Common myeloid progenitor, CD34-positive (primary cell): Measurements from ENCODE around the gene FLT4.
"Not testable (repeated sequence)": the region's sequence is repeated elsewhere in the genome, so short reads cannot be mapped to it uniquely, and the experiment has no call there.

Source experiments
- CTCF ChIA-PET: fragments of 350-600 bp; sonication (Branson Sonifier 250); formaldehyde crosslinking; loops from one replicate; lab custom pipeline; 2021; ENCODE audit warnings: antibody characterized with exemption; lab: Charles Lee
- POLR2A ChIA-PET: fragments of 350-600 bp; sonication (Branson Sonifier 250); formaldehyde crosslinking; loops from one replicate; lab custom pipeline; 2021; ENCODE audit warnings: antibody characterized with exemption; lab: Charles Lee
- DNase-seq, 3 donors: peaks; one replicate each; pipeline versions ENCODE4 v3.0.0 to v3.0.0-alpha.2; 2013
- H3K27ac ChIP-seq, 2 experiments: 1 replicate in 1 of 2; 2 replicates in 1 of 2; pipeline ENCODE4 v1.7.0; 2013; ENCODE audit warnings: inconsistent platforms in 2 of 2, low read length in 2 of 2, mild to moderate bottlenecking in 2 of 2, low read depth in 1 of 2, moderate library complexity in 1 of 2; ENCODE audit not compliant: severe bottlenecking in 2 of 2, insufficient read depth in 1 of 2, poor library complexity in 1 of 2
- H3K27me3 ChIP-seq, 5 experiments: replicated peaks in 2 of 5; 1 replicate in 3 of 5; 2 replicates in 2 of 5; pipeline versions ENCODE4 v1.6.1 to v1.7.0; 2013; ENCODE audit warnings: low read length in 4 of 5, mild to moderate bottlenecking in 2 of 5, moderate library complexity in 2 of 5, inconsistent platforms in 1 of 5; ENCODE audit not compliant: insufficient read depth in 5 of 5, control insufficient read depth in 4 of 5
- H3K36me3 ChIP-seq, 4 experiments: 1 replicate in 2 of 4; 2 replicates in 2 of 4; pipeline versions ENCODE4 v1.6.1 to v1.7.0; 2013; ENCODE audit warnings: low read length in 3 of 4, control low read depth in 1 of 4, mild to moderate bottlenecking in 1 of 4; ENCODE audit not compliant: control insufficient read depth in 4 of 4, insufficient read depth in 4 of 4
- H3K4me1 ChIP-seq, 4 experiments: 1 replicate in 3 of 4; 2 replicates in 1 of 4; pipeline versions ENCODE4 v1.6.1 to v1.7.1; 2013; ENCODE audit warnings: low read length in 3 of 4, mild to moderate bottlenecking in 3 of 4, control low read depth in 1 of 4, inconsistent platforms in 1 of 4, moderate library complexity in 1 of 4; ENCODE audit not compliant: control insufficient read depth in 4 of 4, insufficient read depth in 4 of 4; ENCODE audit errors: control extremely low read depth in 1 of 4
- H3K4me3 ChIP-seq, 7 experiments: 1 replicate in 4 of 7; 2 replicates in 3 of 7; pipeline versions ENCODE4 v1.5.1 to v1.7.0; 2013; ENCODE audit warnings: mild to moderate bottlenecking in 7 of 7, low read length in 6 of 7, moderate library complexity in 6 of 7, inconsistent platforms in 2 of 7, low read depth in 2 of 7, control low read depth in 1 of 7; ENCODE audit not compliant: insufficient read depth in 4 of 7, control insufficient read depth in 1 of 7; ENCODE audit errors: extremely low read depth in 1 of 7
- H3K9me3 ChIP-seq, 5 experiments: 1 replicate in 4 of 5; 2 replicates in 1 of 5; pipeline versions ENCODE4 v1.6.1 to v1.7.1; 2013; ENCODE audit warnings: low read length in 4 of 5, mild to moderate bottlenecking in 2 of 5, inconsistent platforms in 1 of 5, low read depth in 1 of 5, moderate library complexity in 1 of 5; ENCODE audit not compliant: control insufficient read depth in 4 of 5, insufficient read depth in 2 of 5; ENCODE audit errors: control extremely low read depth in 1 of 5
- WGBS: methylation state at CpG from one replicate; pipeline ENCODE4 v1.1.5; 2013; ENCODE audit not compliant: insufficient coverage; 5-methylcytosine and 5-hydroxymethylcytosine counted together

The FLT4 gene

GRCh38 chr5:180682008-180682407 lies 32.6 kb upstream of the FLT4 start:
- H3K27ac ChIP-seq, CTCF ChIA-PET, H3K36me3 ChIP-seq, POLR2A ChIA-PET, H3K4me1 ChIP-seq, H3K4me3 ChIP-seq, DNase-seq, H3K9me3 ChIP-seq: not testable (repeated sequence)
- H3K27me3 ChIP-seq, result peaks cover 0 to 15% (median 4%) of the 10 kb centered on the region in 5 experiments
- WGBS, result 88% methylated on average over 8 of the region's 12 CpGs

- H3K27me3 ChIP-seq, result peaks cover 0 to 35% (median 14%) of the 10 kb centered on the region in 5 experiments
- H3K4me1 ChIP-seq, POLR2A ChIA-PET, DNase-seq, H3K9me3 ChIP-seq, H3K4me3 ChIP-seq, H3K36me3 ChIP-seq, CTCF ChIA-PET, H3K27ac ChIP-seq: not testable (repeated sequence)
- 83% methylated on average over 3 of the region's 10 CpGs for WGBS
Observed at GRCh38 chr5:180678319-180678718, 28.9 kb upstream of the FLT4 start.

GRCh38 chr5:180675036-180675635 lies 25.7 kb upstream of the FLT4 start:
- ChIA-PET POLR2A (no interaction called here), CTCF (no interaction called here)
- 89% methylated on average over 11 of the region's 14 CpGs for WGBS

GRCh38 chr5:180674090-180674475 lies 24.7 kb upstream of the FLT4 start:
- CTCF ChIA-PET, H3K27ac ChIP-seq, H3K36me3 ChIP-seq, H3K9me3 ChIP-seq, DNase-seq, POLR2A ChIA-PET: not testable (repeated sequence)
- H3K4me3 ChIP-seq, result peak overlapping the region in 3 of 7 experiments; percentile 2 to 42 (median 36)
- H3K4me1 ChIP-seq, result peaks cover 0 to 14% (median 11%) of the 10 kb centered on the region in 4 experiments
- WGBS, result 3% methylated on average over 19 of the region's 23 CpGs
- peaks cover 0 to 50% (median 16%) of the 10 kb centered on the region in 5 experiments for H3K27me3 ChIP-seq

More at GRCh38 chr5:180675036-180675635, 25.7 kb upstream of the FLT4 start:
- Histone ChIP-seq H3K4me1 (peaks cover 0 to 9% (median 7%) of the 10 kb centered on the region in 4 experiments), H3K36me3 (no peaks in the 10 kb centered on the region), H3K9me3 (peaks cover 0 to 1% (median 0%) of the 10 kb centered on the region in 5 experiments), H3K27me3 (peaks cover 0 to 50% (median 16%) of the 10 kb centered on the region in 5 experiments), H3K27ac (no peak overlapping the region), H3K4me3 (no peak overlapping the region)
- DNase-seq, result no peak

- CTCF ChIA-PET, result no interaction called here
Observed at GRCh38 chr5:180673371-180674089, 24.1 kb upstream of the FLT4 start.

GRCh38 chr5:180671958-180672524 lies 22.6 kb upstream of the FLT4 start:
- CTCF ChIA-PET, H3K27ac ChIP-seq, H3K36me3 ChIP-seq, H3K4me3 ChIP-seq, H3K9me3 ChIP-seq, DNase-seq, POLR2A ChIA-PET: not testable (repeated sequence)
- Histone ChIP-seq H3K27me3 (peaks cover 0 to 46% (median 16%) of the 10 kb centered on the region in 5 experiments), H3K4me1 (peaks cover 0 to 14% (median 11%) of the 10 kb centered on the region in 4 experiments)
- 95% methylated on average over 10 of the region's 13 CpGs for WGBS

More at GRCh38 chr5:180673371-180674089, 24.1 kb upstream of the FLT4 start:
- Histone ChIP-seq H3K36me3 (no peaks in the 10 kb centered on the region), H3K27ac (no peak overlapping the region), H3K4me1 (peaks cover 0 to 14% (median 11%) of the 10 kb centered on the region in 4 experiments), H3K4me3 (peak overlapping the region in 2 of 7 experiments; percentile 36 to 42), H3K27me3 (peaks cover 0 to 50% (median 16%) of the 10 kb centered on the region in 5 experiments), H3K9me3 (no peaks in the 10 kb centered on the region)
- 12% methylated on average over 41 of the region's 64 CpGs for WGBS
- DNase-seq, result no peak
- POLR2A ChIA-PET, result no interaction called here
